IMR-90 (cell line): Measurements from ENCODE around the gene KIF12. TPM values are rescaled to one million over a fixed set of nuclear protein-coding genes. Genes with fewer than 3 reads are reported as not detected.

Experiments used
- ATAC-seq: fragments of 200-7000 bp; cut with Tn5 transposase; 2 replicates; pipeline ENCODE4 v1.9.1; 2020; ENCODE audit warnings: low read depth, mild to moderate bottlenecking, moderate library complexity
- BruUV-seq: library from RNA; stranded (reverse); fragments of 400-500 nt; replicated peaks from 2 replicates; lab custom pipeline; 2021; lab: Mats Ljungman, UMichigan
- CTCF ChIA-PET: fragments of 300-600 bp; formaldehyde crosslinking; extraction: SDS; loops from one replicate; lab custom pipeline; 2021; ENCODE audit warnings: antibody characterized with exemption; lab: Yijun Ruan, JAX
- POLR2A ChIA-PET: fragments of 300-600 bp; sonication (Branson Sonifier 250); formaldehyde crosslinking; loops from one replicate; lab custom pipeline; 2022; ENCODE audit warnings: antibody characterized with exemption; ENCODE audit not compliant: unreplicated experiment; lab: Charles Lee
- DNase-seq: peaks from one replicate; pipeline ENCODE4 v3.0.0; 2013
- H2AFZ ChIP-seq: replicated peaks from 2 replicates; pipeline ENCODE3; 2013; ENCODE audit warnings: low read length, mild to moderate bottlenecking; ENCODE audit not compliant: poor library complexity
- H2AK5ac ChIP-seq: 2 replicates; pipeline ENCODE4 v1.6.1; 2013; ENCODE audit warnings: low read depth, low read length, inconsistent platforms
- H2AK9ac ChIP-seq: replicated peaks from 2 replicates; pipeline ENCODE3; 2013; ENCODE audit warnings: mild to moderate bottlenecking, low read depth, low read length, moderate library complexity; ENCODE audit not compliant: poor library complexity
- H2BK120ac ChIP-seq: 2 replicates; pipeline ENCODE4 v1.6.1; 2013; ENCODE audit warnings: low read depth, low read length, inconsistent platforms
- H2BK15ac ChIP-seq: 3 replicates; pipeline ENCODE4 v1.6.1; 2013; ENCODE audit warnings: low read depth, low read length, inconsistent platforms
- H2BK20ac ChIP-seq: 2 replicates; pipeline ENCODE4 v1.6.1; 2013; ENCODE audit warnings: low read depth, mild to moderate bottlenecking, inconsistent platforms, low read length, moderate library complexity
- H2BK5ac ChIP-seq: 2 replicates; pipeline ENCODE4 v1.6.1; 2013; ENCODE audit warnings: mild to moderate bottlenecking, low read depth, low read length, inconsistent platforms; ENCODE audit not compliant: poor library complexity, severe bottlenecking
- H3K14ac ChIP-seq: replicated peaks from 2 replicates; pipeline ENCODE4 v1.6.1; 2013; ENCODE audit warnings: low read depth, low read length, inconsistent platforms
- H3K18ac ChIP-seq: 2 replicates; pipeline ENCODE4 v1.6.1; 2013; ENCODE audit warnings: low read depth, low read length, control low read depth
- H3K23ac ChIP-seq: 2 replicates; pipeline ENCODE4 v1.6.1; 2013; ENCODE audit warnings: low read depth, low read length, inconsistent platforms
- H3K27ac ChIP-seq: 2 replicates; pipeline ENCODE4 v1.5.1; 2013; ENCODE audit warnings: mild to moderate bottlenecking, control low read depth, low read length; ENCODE audit not compliant: insufficient read depth
- H3K27me3 ChIP-seq: 2 replicates; pipeline ENCODE4 v1.6.1; 2013; ENCODE audit warnings: low read length; ENCODE audit not compliant: control insufficient read depth, insufficient read depth
- H3K36me3 ChIP-seq: 2 replicates; pipeline ENCODE4 v1.6.1; 2013; ENCODE audit warnings: low read length, mixed read lengths; ENCODE audit not compliant: control insufficient read depth, insufficient read depth
- H3K4ac ChIP-seq: 2 replicates; pipeline ENCODE4 v1.6.1; 2013; ENCODE audit warnings: low read depth, low read length, inconsistent platforms
- H3K4me1 ChIP-seq: 2 replicates; pipeline ENCODE4 v1.6.1; 2013; ENCODE audit warnings: low read length, mixed read lengths; ENCODE audit not compliant: control insufficient read depth, insufficient read depth
- H3K4me2 ChIP-seq: 2 replicates; pipeline ENCODE4 v1.6.1; 2013; ENCODE audit warnings: low read depth, mild to moderate bottlenecking, control low read depth, low read length, moderate library complexity
- H3K4me3 ChIP-seq: 2 replicates; pipeline ENCODE4 v1.5.1; 2013; ENCODE audit warnings: low read depth, mild to moderate bottlenecking, control low read depth, low read length, moderate library complexity; ENCODE audit not compliant: insufficient read depth
- H3K56ac ChIP-seq: 2 replicates; pipeline ENCODE4 v1.6.1; 2013; ENCODE audit warnings: low read length, inconsistent platforms; ENCODE audit not compliant: insufficient read depth; ENCODE audit errors: extremely low read depth
- H3K79me1 ChIP-seq, 2 experiments: 2 replicates each; pipeline ENCODE4 v1.6.1; 2013; ENCODE audit warnings: low read length in 2 of 2, inconsistent platforms in 1 of 2, low read depth in 1 of 2
- H3K9ac ChIP-seq: 2 replicates; pipeline ENCODE4 v1.6.1; 2013; ENCODE audit warnings: low read depth, low read length, control low read depth
- H3K9me1 ChIP-seq: 2 replicates; pipeline ENCODE4 v1.6.1; 2013; ENCODE audit warnings: low read length, inconsistent platforms; ENCODE audit not compliant: insufficient read depth
- H3K9me3 ChIP-seq: 2 replicates; pipeline ENCODE4 v1.6.1; 2013; ENCODE audit warnings: low read length; ENCODE audit not compliant: control insufficient read depth, insufficient read depth
- H4K20me1 ChIP-seq: 2 replicates; pipeline ENCODE4 v1.6.1; 2013; ENCODE audit warnings: low read length, inconsistent platforms; ENCODE audit not compliant: insufficient read depth
- H4K5ac ChIP-seq: 2 replicates; pipeline ENCODE4 v1.6.1; 2013; ENCODE audit warnings: mild to moderate bottlenecking, low read depth, low read length, control low read depth
- H4K8ac ChIP-seq, 2 experiments: 2 replicates each; pipeline ENCODE4 v1.6.1; 2013; ENCODE audit warnings: low read depth in 2 of 2, low read length in 2 of 2, control low read depth in 1 of 2, inconsistent platforms in 1 of 2
- H4K91ac ChIP-seq: 2 replicates; pipeline ENCODE4 v1.6.1; 2013; ENCODE audit warnings: low read depth, low read length, inconsistent platforms; ENCODE audit not compliant: insufficient read depth
- BHLHE40 ChIP-seq: fragments of 150-350 bp; IDR thresholded peaks from 2 replicates; pipeline ENCODE4 v1.6.1; 2016; ENCODE audit warnings: mild to moderate bottlenecking, low read depth, low read length
- CEBPB ChIP-seq: IDR thresholded peaks from 2 replicates; pipeline ENCODE4 v1.6.1; 2012; ENCODE audit warnings: low read depth, low read length, improper control_type of control experiment
- CTCF ChIP-seq: conservative IDR thresholded peaks from 2 replicates; pipeline ENCODE4 v1.5.1; 2012; ENCODE audit warnings: mild to moderate bottlenecking, low read depth, low read length, improper control_type of control experiment
- ELK1 ChIP-seq: fragments of 150-350 bp; IDR thresholded peaks from 2 replicates; pipeline ENCODE4 v1.6.1; 2016; ENCODE audit warnings: low read depth, mild to moderate bottlenecking, low read length, moderate library complexity, borderline replicate concordance
- MAFK ChIP-seq: IDR thresholded peaks from 2 replicates; pipeline ENCODE4 v1.6.1; 2012; ENCODE audit warnings: low read depth, low read length, improper control_type of control experiment
- MAZ ChIP-seq: IDR thresholded peaks from 2 replicates; pipeline ENCODE4 v1.6.1; 2012; ENCODE audit warnings: low read depth, mild to moderate bottlenecking, low read length, improper control_type of control experiment, moderate library complexity, borderline replicate concordance
- MXI1 ChIP-seq: IDR thresholded peaks from 2 replicates; pipeline ENCODE4 v1.6.1; 2012; ENCODE audit warnings: low read depth, mild to moderate bottlenecking, low read length, moderate library complexity, borderline replicate concordance
- NFE2L2 ChIP-seq: fragments of 150-350 bp; IDR thresholded peaks from 2 replicates; pipeline ENCODE4 v1.6.1; 2016; ENCODE audit warnings: low read depth, mild to moderate bottlenecking, low read length
- RAD21 ChIP-seq: IDR thresholded peaks from 2 replicates; pipeline ENCODE4 v1.6.1; 2012; ENCODE audit warnings: low read length, improper control_type of control experiment
- RCOR1 ChIP-seq: IDR thresholded peaks from 2 replicates; pipeline ENCODE4 v1.6.1; 2012; ENCODE audit warnings: mild to moderate bottlenecking, low read length, improper control_type of control experiment; ENCODE audit not compliant: insufficient replicate concordance
- SMC3 ChIP-seq: fragments of 150-350 bp; IDR thresholded peaks from 2 replicates; pipeline ENCODE4 v1.6.1; 2016; ENCODE audit warnings: low read depth, mild to moderate bottlenecking, antibody characterized with exemption, low read length, moderate library complexity
- USF2 ChIP-seq: fragments of 150-350 bp; IDR thresholded peaks from 2 replicates; pipeline ENCODE4 v1.6.1; 2017; ENCODE audit warnings: mild to moderate bottlenecking, antibody characterized with exemption, low read length, low read depth
- WGBS, 2 experiments: methylation state at CpG; one replicate each; pipeline versions ENCODE4 v1.1.5 to v1.1.7; 2013; ENCODE audit warnings: missing lambda C conversion rate in 2 of 2; ENCODE audit not compliant: insufficient read length in 1 of 2; ENCODE audit errors: extremely low coverage in 2 of 2; 5-methylcytosine and 5-hydroxymethylcytosine counted together
- dilution Hi-C: fragments of 300-500 bp; cut with HindIII; formaldehyde crosslinking; loops from one replicate; pipeline ENCODE4 v1.14.3; 2018; ENCODE audit warnings: low sequenced_read_pairs; ENCODE audit not compliant: unreplicated experiment
- in situ Hi-C: fragments of 300-500 bp; cut with MboI; formaldehyde crosslinking; loops from 3 replicates; pipeline ENCODE4 v1.14.3; 2019; ENCODE audit warnings: low sequenced_read_pairs, inconsistent platforms, mixed read lengths
- intact Hi-C: fragments of 100-400 bp; cut with micrococcal nuclease; formaldehyde crosslinking; loops from 2 replicates; pipeline ENCODE4 v1.10.0; 2022
- polyA plus RNA-seq, 3 experiments: library from polyadenylated mRNA; depleted of rRNA; stranded (reverse); fragments of >200 nt; gene quantifications; 2 replicates each; pipeline ENCODE4 v1.2.3, GENCODE V29; 2012; ENCODE audit warnings: low replicate concordance in 1 of 3
- total RNA-seq: library from RNA; depleted of rRNA; stranded (reverse); fragments of >200 nt; gene quantifications from 2 replicates; pipeline ENCODE4 v1.2.3, GENCODE V29; 2012

KIF12 gene
- total and polyA plus RNA-seq, 2 of the 4 experiments (the other 2 are of a cell fraction), result not detected

- TF ChIP-seq MAZ, result no peak
These were observed 19.1 kb upstream of the KIF12 start (continued) for GRCh38 chr9:114117996-114118830.

- WGBS, 2 experiments, result 100% methylated on average over 2 of the region's 7 CpGs; no CpG with 5 or more reads in 1 of the 2 experiments
- no peak overlapping the region for H2BK20ac ChIP-seq
- H3K4ac ChIP-seq, result no peak overlapping the region
- ChIA-PET CTCF (no interaction called here), POLR2A (no interaction called here)
- H3K9ac ChIP-seq, result no peak overlapping the region
- H3K56ac ChIP-seq, result no peak overlapping the region
- H3K4me3 ChIP-seq, result no peak overlapping the region
- H4K8ac ChIP-seq, result no peak overlapping the region
- DNase-seq, result no peak
- no peak overlapping the region for H4K91ac ChIP-seq
- H3K18ac ChIP-seq, result no peak overlapping the region
- H2AK5ac ChIP-seq, result no peak overlapping the region
- H3K4me1 ChIP-seq, result peaks cover 3% of the 10 kb centered on the region; the same call in 1 of the 2 replicates
- no peaks in the 10 kb centered on the region for H3K79me1 ChIP-seq
- H2BK120ac ChIP-seq, result no peak overlapping the region
- no peak overlapping the region for H4K5ac ChIP-seq
- H2BK5ac ChIP-seq, result no peak overlapping the region
- BruUV-seq, result no TSS peak
- 0 out of 2 replicates have a peak, but pooled peaks cover 2% of the 10 kb centered on the region for H3K9me3 ChIP-seq
- H2AFZ ChIP-seq, result no peak overlapping the region
- no peak for ATAC-seq
- H2AK9ac ChIP-seq, result no peak overlapping the region
- in situ Hi-C loops (no loop called here), intact Hi-C loops (no loop called here), dilution Hi-C loops (no loop called here)
- H4K20me1 ChIP-seq, result no peaks in the 10 kb centered on the region; the same call in 1 of the 2 replicates
- H3K27ac ChIP-seq, result no peak overlapping the region
- H3K14ac ChIP-seq, result no peak overlapping the region
- no peaks in the 10 kb centered on the region for H3K36me3 ChIP-seq
- peaks cover 64% of the 10 kb centered on the region for H3K27me3 ChIP-seq
- no peak overlapping the region for H2BK15ac ChIP-seq
- no peak overlapping the region for H3K23ac ChIP-seq
- no peaks in the 10 kb centered on the region; the same call in 1 of the 2 replicates for H3K9me1 ChIP-seq
- H3K4me2 ChIP-seq, result no peak overlapping the region
- TF ChIP-seq MAFK (no peak), CTCF (no peak), SMC3 (no peak), ELK1 (no peak), NFE2L2 (no peak), RCOR1 (no peak), MXI1 (no peak), USF2 (no peak), CEBPB (no peak), BHLHE40 (no peak), RAD21 (no peak)
These were observed 18.5 kb upstream of the KIF12 start for GRCh38 chr9:114117614-114117995.
